Activated B cell treated with CpG ODN at 0.5 μM for 24 hours (primary cell): ENCODE data around the gene GH2. TPM values are rescaled to one million over a fixed set of nuclear protein-coding genes. Genes with fewer than 3 reads are reported as not detected.

Source experiments
- ATAC-seq: fragments of 200-7000 bp; cut with Tn5 transposase; one replicate; pipeline ENCODE4 v1.10.0; 2021; ENCODE audit warnings: low read depth, mild to moderate bottlenecking, moderate library complexity
- CTCF ChIA-PET: fragments of 350-600 bp; sonication (Branson Sonifier 250); formaldehyde crosslinking; loops from one replicate; lab custom pipeline; 2021; ENCODE audit warnings: antibody characterized with exemption; lab: Charles Lee
- POLR2A ChIA-PET: fragments of 350-600 bp; sonication (Branson Sonifier 250); formaldehyde crosslinking; loops from one replicate; lab custom pipeline; 2021; ENCODE audit warnings: antibody characterized with exemption; lab: Charles Lee
- DNase-seq: peaks from one replicate; pipeline ENCODE4 v3.0.0; 2022
- H3K27ac Mint-ChIP-seq: one replicate; pipeline ENCODE4 v1.8.0; 2020; ENCODE audit warnings: mixed read lengths
- H3K27me3 Mint-ChIP-seq: one replicate; pipeline ENCODE4 v1.8.0; 2021; ENCODE audit warnings: mixed read lengths
- H3K36me3 Mint-ChIP-seq: one replicate; pipeline ENCODE4 v1.8.0; 2021; ENCODE audit warnings: low read depth, mixed read lengths
- H3K4me1 Mint-ChIP-seq: one replicate; pipeline ENCODE4 v1.8.0; 2021; ENCODE audit warnings: mixed read lengths
- H3K4me3 Mint-ChIP-seq: one replicate; pipeline ENCODE4 v1.8.0; 2020; ENCODE audit warnings: mild to moderate bottlenecking, mixed read lengths
- H3K9me3 Mint-ChIP-seq: one replicate; pipeline ENCODE4 v1.8.0; 2020; ENCODE audit warnings: mixed read lengths
- intact Hi-C: fragments of 100-400 bp; cut with micrococcal nuclease; formaldehyde crosslinking; loops from one replicate; pipeline ENCODE4 v1.15.1; 2024
- total RNA-seq: library from RNA; stranded (reverse); gene quantifications from 2 replicates; pipeline ENCODE4 v1.2.3, GENCODE V29; 2022
- TF ChIP-seq, protein P1 (sequence below): fragments of 200-600 bp; IDR thresholded peaks from one replicate; pipeline ENCODE4 v1.8.0; 2022; ENCODE audit warnings: antibody characterized with exemption, mild to moderate bottlenecking

Gene GH2
- total RNA-seq, 1 donor from 2014 or later: not detected

DNA sequence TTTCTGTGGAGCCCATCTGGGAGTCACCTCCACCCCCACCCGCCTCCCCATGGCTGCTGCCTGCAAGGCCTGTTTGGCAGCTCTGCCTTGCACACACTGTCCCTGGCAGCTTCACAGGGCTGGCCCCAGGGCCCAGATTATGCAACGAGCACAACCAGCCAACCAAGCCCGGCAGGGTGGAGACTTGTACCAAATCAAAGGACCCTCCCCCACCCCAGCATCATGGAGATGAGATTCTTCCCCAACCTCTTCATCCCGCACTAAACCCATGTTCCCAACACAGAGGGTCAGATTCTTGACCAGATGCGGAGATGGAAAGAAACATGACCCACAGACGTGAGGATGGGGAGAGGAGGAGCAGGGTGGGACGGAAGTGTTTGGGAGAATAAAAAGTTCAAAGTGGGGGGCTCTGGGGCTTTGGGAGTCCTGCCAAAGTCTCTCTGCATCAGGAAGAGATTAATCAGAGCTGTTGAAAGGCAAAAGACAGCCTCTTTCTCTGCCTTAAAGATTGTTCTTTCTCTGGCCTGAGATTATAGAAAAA lies 43.0 kb downstream of the GH2 start:
- peaks cover 36% of the 10 kb centered on the region for H3K36me3 Mint-ChIP-seq
- DNase-seq (no peak), ATAC-seq (no peak)
- peak overlapping the region; percentile 59 for H3K27ac Mint-ChIP-seq
- H3K9me3 Mint-ChIP-seq: no peaks in the 10 kb centered on the region
- TF ChIP-seq, protein P1, sequence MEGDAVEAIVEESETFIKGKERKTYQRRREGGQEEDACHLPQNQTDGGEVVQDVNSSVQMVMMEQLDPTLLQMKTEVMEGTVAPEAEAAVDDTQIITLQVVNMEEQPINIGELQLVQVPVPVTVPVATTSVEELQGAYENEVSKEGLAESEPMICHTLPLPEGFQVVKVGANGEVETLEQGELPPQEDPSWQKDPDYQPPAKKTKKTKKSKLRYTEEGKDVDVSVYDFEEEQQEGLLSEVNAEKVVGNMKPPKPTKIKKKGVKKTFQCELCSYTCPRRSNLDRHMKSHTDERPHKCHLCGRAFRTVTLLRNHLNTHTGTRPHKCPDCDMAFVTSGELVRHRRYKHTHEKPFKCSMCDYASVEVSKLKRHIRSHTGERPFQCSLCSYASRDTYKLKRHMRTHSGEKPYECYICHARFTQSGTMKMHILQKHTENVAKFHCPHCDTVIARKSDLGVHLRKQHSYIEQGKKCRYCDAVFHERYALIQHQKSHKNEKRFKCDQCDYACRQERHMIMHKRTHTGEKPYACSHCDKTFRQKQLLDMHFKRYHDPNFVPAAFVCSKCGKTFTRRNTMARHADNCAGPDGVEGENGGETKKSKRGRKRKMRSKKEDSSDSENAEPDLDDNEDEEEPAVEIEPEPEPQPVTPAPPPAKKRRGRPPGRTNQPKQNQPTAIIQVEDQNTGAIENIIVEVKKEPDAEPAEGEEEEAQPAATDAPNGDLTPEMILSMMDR: no peak
- no peaks in the 10 kb centered on the region for H3K27me3 Mint-ChIP-seq
- no peak overlapping the region for H3K4me3 Mint-ChIP-seq
- CTCF ChIA-PET: interaction anchor here (0.9 kb wide), 1 partner anchor 10 kb away, joined by 5 read pairs; no protein-coding TSS in a partner anchor
- POLR2A ChIA-PET: interaction anchor here (0.7 to 8.3 kb wide), 4 partner anchors 11 to 287 kb away, joined by 8 to 112 read pairs (median 44); partner anchors contain the start of genes CCDC47, DDX42, FTSJ3 and PSMC5
- peaks cover 58% of the 10 kb centered on the region for H3K4me1 Mint-ChIP-seq
- intact Hi-C loops: no loop called here

DNA sequence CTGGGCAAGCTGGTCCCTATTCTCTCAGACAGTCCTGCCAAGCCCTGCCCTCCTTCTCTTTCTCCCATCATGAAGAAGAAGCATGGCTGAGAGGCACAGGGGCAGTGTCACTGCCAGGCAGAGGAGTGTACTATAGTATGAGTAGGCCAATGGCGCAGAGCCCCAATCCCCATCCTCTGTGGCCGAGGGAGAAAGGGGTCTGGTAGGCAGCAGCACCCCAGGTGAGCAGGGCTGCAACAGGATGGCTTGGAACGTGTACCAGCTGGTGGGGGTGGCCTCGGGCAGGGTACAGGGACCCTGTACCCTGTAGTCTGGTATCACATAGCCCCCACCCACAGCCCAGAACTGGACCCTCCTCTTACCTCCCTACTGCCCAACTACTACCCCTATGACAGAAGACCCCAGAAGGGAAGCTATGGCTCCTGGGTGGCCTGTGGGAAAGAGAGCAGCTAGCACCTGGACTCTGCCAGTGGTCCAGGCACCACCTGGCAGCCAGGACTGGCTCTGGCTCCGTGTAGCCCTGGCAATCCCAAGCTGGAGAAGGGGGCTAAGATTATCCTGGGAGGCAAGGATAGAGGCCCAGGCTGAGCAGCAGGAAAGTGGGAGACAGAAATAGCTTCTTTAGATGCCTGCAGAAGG lies 43.7 kb downstream of the GH2 start:
- no peaks in the 10 kb centered on the region for H3K9me3 Mint-ChIP-seq
- no peak overlapping the region for H3K4me3 Mint-ChIP-seq
- H3K4me1 Mint-ChIP-seq: peaks cover 56% of the 10 kb centered on the region
- DNase-seq (no peak), ATAC-seq (no peak)
- POLR2A ChIA-PET: interaction anchor here (1.6 to 8.3 kb wide), 3 partner anchors 11 to 139 kb away, joined by 8 to 112 read pairs (median 72); partner anchors contain the start of genes CCDC47, DDX42, FTSJ3 and PSMC5
- CTCF ChIA-PET: interaction anchor here (0.9 to 1.0 kb wide), 2 partner anchors 11 to 20 kb away, joined by 3 to 5 read pairs; no protein-coding TSS in a partner anchor
- peaks cover 42% of the 10 kb centered on the region for H3K36me3 Mint-ChIP-seq
- TF ChIP-seq, protein P1: no peak
- intact Hi-C loops: no loop called here
- H3K27ac Mint-ChIP-seq: no peak overlapping the region
- H3K27me3 Mint-ChIP-seq: no peaks in the 10 kb centered on the region

DNA sequence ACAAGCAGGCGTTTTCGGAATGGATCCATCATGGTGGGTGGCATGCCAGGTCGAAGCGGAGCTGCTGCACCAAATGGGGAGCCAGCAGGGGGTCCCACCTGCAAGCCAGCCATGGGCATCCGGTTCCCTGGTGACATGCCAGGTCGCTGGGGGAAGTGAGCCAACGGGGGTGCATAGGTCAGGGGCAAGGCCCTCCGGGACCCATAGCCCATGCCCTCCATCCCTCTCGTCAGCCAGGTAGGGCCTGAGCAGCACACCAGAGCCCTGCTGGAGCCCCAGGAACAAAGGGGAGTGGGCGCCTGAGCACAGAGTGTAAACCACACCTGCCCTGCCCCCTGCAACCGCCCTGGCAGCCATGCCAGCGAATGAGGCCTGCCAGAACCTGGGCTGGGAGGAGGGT lies 44.3 kb downstream of the GH2 start:
- Mint-ChIP-seq H3K4me1 (peaks cover 56% of the 10 kb centered on the region), H3K9me3 (no peaks in the 10 kb centered on the region), H3K27ac (no peak overlapping the region), H3K27me3 (no peaks in the 10 kb centered on the region), H3K4me3 (no peak overlapping the region), H3K36me3 (peaks cover 48% of the 10 kb centered on the region)
- intact Hi-C loops: no loop called here
- ChIA-PET POLR2A (interaction anchor here (6.7 to 8.3 kb wide), 2 partner anchors 10 to 63 kb away, joined by 72 to 112 read pairs; partner anchors contain the start of genes CCDC47, DDX42, FTSJ3 and PSMC5), CTCF (interaction anchor here (1.0 kb wide), 1 partner anchor 19 kb away, joined by 3 read pairs; no protein-coding TSS in a partner anchor)
- TF ChIP-seq, protein P1: no peak
- no peak for DNase-seq
- no peak for ATAC-seq

DNA sequence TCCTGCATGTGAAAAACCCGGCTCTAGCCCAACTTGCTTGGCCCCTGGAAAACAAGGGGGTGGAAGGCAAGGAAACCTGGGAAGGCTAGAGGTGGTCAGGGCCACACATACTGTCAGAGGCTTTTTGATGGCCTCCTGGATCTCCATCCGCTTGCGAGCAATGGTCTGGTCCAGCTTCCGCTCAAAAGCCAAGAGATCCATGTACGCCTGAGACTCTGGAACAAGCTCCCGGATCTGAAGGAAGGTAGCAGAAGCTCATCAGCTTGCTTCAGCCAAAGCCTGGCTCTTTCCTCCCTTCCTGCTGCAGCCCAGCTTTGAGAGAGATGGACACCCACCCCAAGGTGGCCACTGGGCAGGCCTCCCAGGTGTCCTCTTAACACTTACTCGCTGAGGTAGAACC lies 44.9 kb downstream of the GH2 start:
- no peak for DNase-seq

More for the DNA sequence above, 44.9 kb downstream of the GH2 start:
- TF ChIP-seq, protein P1: no peak
- Mint-ChIP-seq H3K4me3 (no peak overlapping the region), H3K27me3 (no peaks in the 10 kb centered on the region), H3K4me1 (peaks cover 58% of the 10 kb centered on the region), H3K9me3 (no peaks in the 10 kb centered on the region), H3K36me3 (peaks cover 52% of the 10 kb centered on the region), H3K27ac (no peak overlapping the region)
- ChIA-PET POLR2A (interaction anchor here (8.3 kb wide), 1 partner anchor 10 kb away, joined by 112 read pairs; the partner anchor contains the start of genes FTSJ3 and PSMC5), CTCF (interaction anchor here (1.0 kb wide), 1 partner anchor 19 kb away, joined by 3 read pairs; no protein-coding TSS in a partner anchor)
- intact Hi-C loops: no loop called here
- no peak for ATAC-seq
